ENCODE measurements around the gene SLC6A3.

Gene SLC6A3

DNA sequence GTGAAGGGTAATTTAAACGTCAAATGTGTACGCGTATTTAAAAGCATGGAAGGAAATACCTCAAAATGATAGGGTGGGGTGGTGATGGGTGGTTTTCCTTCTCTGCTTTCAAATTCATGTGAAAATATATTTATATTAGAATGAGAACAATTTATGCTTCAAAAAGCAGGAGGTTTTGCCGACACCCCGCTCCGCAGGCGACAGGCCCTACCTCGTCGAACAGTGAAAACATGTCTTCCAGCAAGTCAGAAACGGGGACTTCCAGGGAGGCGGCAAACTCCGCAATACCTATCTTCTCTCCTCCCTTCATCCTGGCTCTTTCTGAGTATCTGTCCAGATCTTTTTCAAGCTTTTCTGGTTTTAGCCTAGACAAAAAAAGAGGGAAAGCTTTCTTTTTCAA is 28.5 kb upstream of the SLC6A3 start:
- no peak overlapping the region for H3K4me3 ChIP-seq (ENCODE audit: low read length)
- no peak for TF ChIP-seq CTCF (IDR thresholded peaks at IDR 0.05; ENCODE audit: insufficient read depth, low read depth, low read length, missing control alignments)
- no peak for DNase-seq (ENCODE audit: low read depth)

GRCh38 chr5:1472964-1473628 is 27.9 kb upstream of the SLC6A3 start:
- no peak for TF ChIP-seq CTCF (IDR thresholded peaks at IDR 0.05; ENCODE audit: insufficient read depth, low read depth, low read length, missing control alignments)
- no peak overlapping the region for H3K4me3 ChIP-seq (ENCODE audit: low read length)
- DNase-seq (ENCODE audit: low read depth), result no peak

DNA sequence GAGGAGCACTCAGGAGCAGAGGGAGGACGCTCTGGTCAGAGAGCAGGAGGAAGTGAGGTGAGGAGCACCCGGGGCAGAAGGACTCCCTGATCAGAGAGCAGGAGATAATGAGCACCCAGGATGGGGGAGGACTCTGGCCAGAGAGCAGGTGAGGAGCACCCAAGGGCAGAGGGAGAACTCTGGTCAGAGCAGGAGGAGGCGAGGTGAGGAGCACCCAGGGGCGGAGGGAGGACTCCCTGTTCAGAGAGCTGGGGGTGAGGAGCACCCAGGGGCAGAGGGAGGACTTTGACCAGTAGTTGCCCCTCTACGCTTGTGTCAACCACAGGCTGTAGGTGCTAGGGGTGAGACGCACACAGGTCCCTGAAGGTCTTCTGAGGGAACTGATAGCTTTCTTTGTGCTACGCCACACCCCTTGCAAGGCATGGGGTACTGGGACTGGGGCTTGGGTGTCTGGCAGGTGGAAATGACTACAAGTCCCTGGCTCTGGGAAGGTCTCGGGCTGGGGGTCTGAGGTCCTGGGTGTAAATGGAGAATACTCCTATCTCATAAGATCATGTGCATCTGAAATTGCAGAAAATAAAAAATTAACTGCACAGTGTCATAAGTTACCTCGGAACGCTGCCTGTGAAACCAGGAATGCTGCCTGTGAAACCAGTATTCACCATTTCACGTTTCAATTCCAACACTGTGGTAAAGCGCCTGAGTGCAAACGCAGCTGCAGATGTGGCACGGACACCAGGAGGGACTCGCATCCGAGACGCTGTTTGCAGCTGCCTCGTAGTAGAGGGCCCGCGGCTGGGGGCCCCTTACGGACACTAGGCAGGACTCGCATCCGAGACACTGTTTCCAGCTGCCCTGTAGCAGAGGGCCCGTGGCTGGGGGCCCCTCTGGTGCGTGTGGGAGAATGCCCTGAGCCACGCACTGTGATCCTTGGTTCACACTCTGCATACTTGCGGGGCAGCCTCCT is 27.0 kb upstream of the SLC6A3 start:
- H3K4me3 ChIP-seq (ENCODE audit: low read length), result no peak overlapping the region
- no peak for DNase-seq (ENCODE audit: low read depth)
- TF ChIP-seq CTCF (IDR thresholded peaks at IDR 0.05; ENCODE audit: insufficient read depth, low read depth, low read length, missing control alignments), result no peak

GRCh38 chr5:1471240-1471853 is 26.1 kb upstream of the SLC6A3 start:
- no peak for DNase-seq (ENCODE audit: low read depth)
- no peak overlapping the region for H3K4me3 ChIP-seq (ENCODE audit: low read length)
- no peak for TF ChIP-seq CTCF (IDR thresholded peaks at IDR 0.05; ENCODE audit: insufficient read depth, low read depth, low read length, missing control alignments)

DNA sequence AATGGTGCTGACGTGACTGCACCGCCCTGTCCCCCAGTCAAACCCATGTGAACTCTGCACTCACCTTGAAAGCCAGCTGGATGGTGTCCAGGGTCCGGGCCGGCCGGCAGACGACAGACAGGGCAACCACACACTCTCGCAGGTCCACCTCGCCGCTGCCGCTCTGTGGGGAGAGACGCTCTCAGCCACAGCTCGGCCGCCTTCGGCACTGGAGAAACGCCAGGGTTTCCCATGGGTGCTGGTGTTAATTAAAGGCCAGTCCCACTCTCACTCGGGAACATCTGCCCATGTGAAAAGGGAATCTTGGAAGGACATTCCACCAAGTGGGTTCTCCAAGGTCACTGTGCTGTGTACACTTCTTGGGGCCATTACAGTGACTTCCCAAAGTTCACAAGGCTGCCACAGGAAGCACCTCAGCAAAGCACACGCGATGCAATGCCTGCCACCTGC is 25.5 kb upstream of the SLC6A3 start:
- no peak for TF ChIP-seq CTCF (IDR thresholded peaks at IDR 0.05; ENCODE audit: insufficient read depth, low read depth, low read length, missing control alignments)
- DNase-seq (ENCODE audit: low read depth), result no peak
- no peak overlapping the region for H3K4me3 ChIP-seq (ENCODE audit: low read length)

DNA sequence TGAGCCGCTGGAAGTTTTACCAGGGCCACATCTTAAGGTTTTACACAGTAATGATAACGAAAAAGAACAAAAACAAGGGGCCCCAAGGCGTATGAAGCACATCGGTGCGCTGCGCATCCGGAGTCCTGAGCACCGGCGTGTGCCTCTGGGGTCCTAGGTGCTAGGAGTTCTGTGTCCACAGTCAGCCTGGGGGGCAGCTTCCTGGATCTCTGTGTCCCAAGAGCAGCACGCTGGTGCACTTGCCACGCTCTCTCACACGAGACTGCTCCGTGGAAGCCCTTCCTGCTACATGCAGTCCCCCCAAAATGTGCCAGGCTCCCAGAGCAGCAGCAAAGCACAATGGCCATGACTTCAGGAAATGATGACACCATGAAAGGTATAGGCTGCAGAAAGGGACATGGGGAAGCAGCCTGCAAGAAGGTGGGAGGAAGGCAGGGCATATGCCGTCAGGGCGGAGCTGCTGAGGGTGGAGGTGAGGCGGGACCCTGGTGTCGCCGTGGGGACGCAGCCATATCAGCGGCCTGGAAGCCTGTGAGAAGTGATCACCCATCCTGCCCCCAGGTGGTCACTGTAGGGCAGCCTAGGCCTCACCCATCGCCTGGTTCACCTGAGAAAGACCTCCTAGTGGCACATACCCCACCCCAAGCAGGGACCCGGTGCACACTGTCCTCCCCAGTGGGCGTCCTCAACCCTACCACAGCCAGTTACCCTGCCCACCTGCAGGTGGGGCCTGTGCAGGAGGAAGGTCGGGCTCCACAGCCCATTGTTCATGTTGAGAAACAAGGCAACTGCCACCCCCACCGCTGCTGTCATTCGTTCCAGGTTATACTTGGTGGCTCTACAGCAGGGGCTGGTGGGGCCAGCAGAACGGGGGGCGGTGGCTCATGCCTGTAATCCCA is 23.6 kb upstream of the SLC6A3 start:
- no peak for DNase-seq (ENCODE audit: low read depth)
- TF ChIP-seq CTCF (IDR thresholded peaks at IDR 0.05; ENCODE audit: insufficient read depth, low read depth, low read length, missing control alignments), result no peak
- H3K4me3 ChIP-seq (ENCODE audit: low read length), result no peak overlapping the region
